H1 (cell line): ENCODE measurements around the gene SLC9A3. TPM values are rescaled to one million over a fixed set of nuclear protein-coding genes. Genes with fewer than 3 reads are reported as not detected.

Experiments used
- CTCF ChIA-PET: fragments of 300-600 bp; sonication (Branson Sonifier 250); formaldehyde crosslinking; loops from one replicate; lab custom pipeline; 2021; ENCODE audit not compliant: partially characterized antibody; lab: Charles Lee
- POLR2A ChIA-PET: fragments of 300-600 bp; sonication (Branson Sonifier 250); formaldehyde crosslinking; loops from one replicate; lab custom pipeline; 2021; ENCODE audit warnings: inconsistent platforms; ENCODE audit not compliant: partially characterized antibody; lab: Charles Lee
- DNase-seq, 2 experiments: peaks; one replicate each; pipeline versions ENCODE4 v3.0.0 to v3.0.0-alpha.2; 2010 to 2022; ENCODE audit warnings: low spot score in 2 of 2, low read depth in 1 of 2, mixed read lengths in 1 of 2
- FAIRE-seq: peaks from 2 replicates; lab custom pipeline; 2011; peaks lifted over from hg19 to GRCh38; lab: Jason Lieb, UNC
- H2AFZ ChIP-seq: 2 replicates; pipeline ENCODE4 v1.8.1; 2012; ENCODE audit warnings: low read length, inconsistent platforms
- H2AK5ac ChIP-seq: 2 replicates; pipeline ENCODE4 v1.6.1; 2013; ENCODE audit warnings: low read depth, low read length
- H2BK120ac ChIP-seq: replicated peaks from 2 replicates; pipeline ENCODE3; 2013; ENCODE audit warnings: low read depth, low read length, inconsistent platforms
- H2BK12ac ChIP-seq: 2 replicates; pipeline ENCODE4 v1.6.1; 2013; ENCODE audit warnings: low read depth, low read length
- H2BK15ac ChIP-seq: 2 replicates; pipeline ENCODE4 v1.6.1; 2013; ENCODE audit warnings: low read length
- H2BK20ac ChIP-seq: 2 replicates; pipeline ENCODE4 v1.6.1; 2013; ENCODE audit warnings: low read length
- H2BK5ac ChIP-seq: 2 replicates; pipeline ENCODE4 v1.6.1; 2013; ENCODE audit warnings: low read depth, low read length
- H3K14ac ChIP-seq: 2 replicates; pipeline ENCODE4 v1.6.1; 2013; ENCODE audit warnings: inconsistent platforms; ENCODE audit not compliant: insufficient read length
- H3K18ac ChIP-seq: 2 replicates; pipeline ENCODE4 v1.6.1; 2013; ENCODE audit warnings: low read length; ENCODE audit errors: extremely low read depth
- H3K23ac ChIP-seq: 2 replicates; pipeline ENCODE4 v1.6.1; 2013; ENCODE audit warnings: inconsistent platforms; ENCODE audit not compliant: insufficient read length
- H3K23me2 ChIP-seq: 2 replicates; pipeline ENCODE4 v1.6.1; 2013; ENCODE audit warnings: low read depth, low read length
- H3K27ac ChIP-seq: 2 replicates; pipeline ENCODE4 v1.6.1; 2011; ENCODE audit warnings: low read depth, low read length, inconsistent platforms
- H3K27me3 ChIP-seq, 4 experiments: replicated peaks in 1 of 4; 1 replicate in 1 of 4; 2 replicates in 3 of 4; pipeline versions ENCODE4 v1.6.1 to v1.8.1; 2011 to 2013; ENCODE audit warnings: low read length in 3 of 4, mild to moderate bottlenecking in 3 of 4, inconsistent platforms in 2 of 4, mixed read lengths in 2 of 4, moderate library complexity in 1 of 4; ENCODE audit not compliant: control insufficient read depth in 3 of 4, insufficient read depth in 3 of 4; ENCODE audit errors: extremely low read depth in 1 of 4
- H3K36me3 ChIP-seq, 4 experiments: 2 replicates each; pipeline versions ENCODE4 v1.6.1 to v1.8.1; 2011 to 2013; ENCODE audit warnings: mild to moderate bottlenecking in 4 of 4, low read length in 3 of 4, moderate library complexity in 2 of 4, control low read depth in 1 of 4, inconsistent platforms in 1 of 4; ENCODE audit not compliant: insufficient read depth in 4 of 4, control insufficient read depth in 2 of 4
- H3K4ac ChIP-seq: replicated peaks from 2 replicates; pipeline ENCODE3; 2013; ENCODE audit warnings: low read length, low read depth, mixed read lengths, inconsistent platforms; ENCODE audit not compliant: insufficient read length
- H3K4me1 ChIP-seq, 4 experiments: replicated peaks in 1 of 4; 1 replicate in 1 of 4; 2 replicates in 3 of 4; pipeline versions ENCODE4 v1.6.1 to v1.8.1; 2011 to 2013; ENCODE audit warnings: low read length in 3 of 4, inconsistent platforms in 2 of 4, mixed read lengths in 1 of 4; ENCODE audit not compliant: insufficient read depth in 4 of 4, control insufficient read depth in 3 of 4
- H3K4me2 ChIP-seq, 2 experiments: 2 replicates each; pipeline versions ENCODE4 v1.6.1 to v1.8.1; 2011 to 2013; ENCODE audit warnings: low read depth in 2 of 2, low read length in 2 of 2, control low read depth in 1 of 2, inconsistent platforms in 1 of 2, mild to moderate bottlenecking in 1 of 2; ENCODE audit not compliant: insufficient read depth in 1 of 2
- H3K4me3 ChIP-seq, 4 experiments: fragments of 200-600, 300-600 bp in 1 of 4; sonication (generic), shearing (Covaris generic), sonication (Bioruptor Twin) in 1 of 4; 2 replicates each; pipeline versions ENCODE4 v1.5.1 to v1.8.1; 2011 to 2016; ENCODE audit warnings: low read length in 4 of 4, low read depth in 3 of 4, control low read depth in 2 of 4, inconsistent platforms in 2 of 4, mild to moderate bottlenecking in 2 of 4, mixed read lengths in 1 of 4, moderate library complexity in 1 of 4; ENCODE audit not compliant: insufficient read depth in 2 of 4; ENCODE audit errors: extremely low read depth in 1 of 4
- H3K56ac ChIP-seq: replicated peaks from 2 replicates; pipeline ENCODE3; 2013; ENCODE audit warnings: low read depth, mild to moderate bottlenecking, mixed read lengths, low read length, inconsistent platforms; ENCODE audit not compliant: insufficient read length
- H3K79me1 ChIP-seq: 2 replicates; pipeline ENCODE4 v1.6.1; 2013; ENCODE audit warnings: low read depth, low read length, control low read depth
- H3K79me2 ChIP-seq, 2 experiments: 2 replicates each; pipeline versions ENCODE4 v1.6.1 to v1.8.1; 2012 to 2013; ENCODE audit warnings: low read length in 2 of 2, mild to moderate bottlenecking in 2 of 2, inconsistent platforms in 1 of 2; ENCODE audit not compliant: insufficient read depth in 2 of 2, control insufficient read depth in 1 of 2
- H3K9ac ChIP-seq, 4 experiments: replicated peaks in 1 of 4; 1 replicate in 1 of 4; 2 replicates in 3 of 4; pipeline versions ENCODE4 v1.6.1 to v1.8.1; 2011 to 2013; ENCODE audit warnings: low read depth in 3 of 4, low read length in 3 of 4, control low read depth in 2 of 4, mild to moderate bottlenecking in 2 of 4, moderate library complexity in 2 of 4, inconsistent platforms in 1 of 4; ENCODE audit errors: extremely low read depth in 1 of 4
- H3K9me3 ChIP-seq, 2 experiments: 2 replicates each; pipeline versions ENCODE4 v1.6.1 to v1.8.1; 2012 to 2013; ENCODE audit warnings: mild to moderate bottlenecking in 2 of 2, moderate library complexity in 2 of 2, control low read depth in 1 of 2, inconsistent platforms in 1 of 2, low read depth in 1 of 2, low read length in 1 of 2, mixed read lengths in 1 of 2; ENCODE audit not compliant: insufficient read depth in 2 of 2
- H4K20me1 ChIP-seq, 2 experiments: replicated peaks in 1 of 2; 2 replicates each; pipeline versions ENCODE3 to v1.8.1; 2011 to 2013; ENCODE audit warnings: inconsistent platforms in 2 of 2, low read length in 2 of 2, mild to moderate bottlenecking in 1 of 2; ENCODE audit not compliant: insufficient read depth in 2 of 2, control insufficient read depth in 1 of 2
- H4K5ac ChIP-seq: 2 replicates; pipeline ENCODE4 v1.6.1; 2013; ENCODE audit warnings: low read length, low read depth, mixed read lengths, inconsistent platforms; ENCODE audit not compliant: insufficient read length
- H4K8ac ChIP-seq: 2 replicates; pipeline ENCODE4 v1.8.0; 2013; ENCODE audit warnings: mild to moderate bottlenecking, moderate library complexity, low read length, inconsistent platforms; ENCODE audit not compliant: insufficient read depth; ENCODE audit errors: extremely low read depth
- H4K91ac ChIP-seq: replicated peaks from 2 replicates; pipeline ENCODE3; 2013; ENCODE audit warnings: low read length, mixed read lengths, inconsistent platforms; ENCODE audit not compliant: insufficient read length
- ASH2L ChIP-seq: fragments of 200-600, 300-600 bp; sonication (generic); IDR thresholded peaks from one replicate; pipeline ENCODE4 v1.7.1; 2017; ENCODE audit warnings: low read length
- BACH1 ChIP-seq: IDR thresholded peaks from 2 replicates; pipeline ENCODE4 v1.6.1; 2012; ENCODE audit warnings: low read length, improper control_type of control experiment
- BRCA1 ChIP-seq: IDR thresholded peaks from 2 replicates; pipeline ENCODE4 v1.6.1; 2012; ENCODE audit warnings: low read depth, low read length, improper control_type of control experiment
- CBX8 ChIP-seq: fragments of 300-800, 300-1000 bp; sonication (generic); IDR thresholded peaks from 2 replicates; pipeline ENCODE4 v1.7.1; 2016; ENCODE audit warnings: low read depth, low read length, borderline replicate concordance
- CTBP2 ChIP-seq: IDR thresholded peaks from 2 replicates; pipeline ENCODE4 v1.7.0; 2011; ENCODE audit warnings: borderline replicate concordance, mild to moderate bottlenecking, moderate library complexity, mixed read lengths, low read length; ENCODE audit not compliant: insufficient read depth, insufficient read length
- NANOG ChIP-seq: IDR thresholded peaks from 2 replicates; pipeline ENCODE4 v1.6.1; 2011; ENCODE audit warnings: low read length, low read depth, mild to moderate bottlenecking, inconsistent platforms; ENCODE audit not compliant: insufficient read depth, poor library complexity, severe bottlenecking
- PHF8 ChIP-seq: fragments of 200-600 bp; sonication (generic); conservative IDR thresholded peaks from 2 replicates; pipeline ENCODE4 v1.7.1; 2012; ENCODE audit warnings: low read depth, mild to moderate bottlenecking, inconsistent platforms, low read length, moderate library complexity
- POLR2AphosphoS5 ChIP-seq: IDR thresholded peaks from 2 replicates; pipeline ENCODE4 v1.6.1; 2011; ENCODE audit warnings: low read depth, low read length
- SIN3A ChIP-seq, 2 experiments: IDR thresholded peaks in 1 of 2; conservative IDR thresholded peaks in 1 of 2; 2 replicates each; pipeline ENCODE4 v1.6.1; 2011 to 2012; ENCODE audit warnings: low read length in 2 of 2, improper control_type of control experiment in 1 of 2, low read depth in 1 of 2, mild to moderate bottlenecking in 1 of 2
- SIRT6 ChIP-seq: IDR thresholded peaks from one replicate; pipeline ENCODE4 v1.7.1; 2012; ENCODE audit warnings: low read length, inconsistent platforms
- SP2 ChIP-seq: IDR thresholded peaks from 2 replicates; pipeline ENCODE4 v1.6.1; 2012; ENCODE audit warnings: mild to moderate bottlenecking, low read length, inconsistent platforms
- TCF12 ChIP-seq: IDR thresholded peaks from 2 replicates; pipeline ENCODE4 v1.6.1; 2011; ENCODE audit warnings: low read depth, mild to moderate bottlenecking, low read length
- ZNF274 ChIP-seq: IDR thresholded peaks from 2 replicates; pipeline ENCODE4 v1.7.0; 2012; ENCODE audit warnings: low read length, borderline replicate concordance; ENCODE audit errors: extremely low read depth
- WGBS, 2 experiments: shearing (Covaris generic) in 1 of 2; methylation state at CpG; one replicate each; pipeline versions ENCODE4 v1.1.6 to v1.1.7; 2013 to 2015; ENCODE audit warnings: low lambda C conversion rate in 2 of 2, mixed read lengths in 2 of 2, inconsistent platforms in 1 of 2, low coverage in 1 of 2, missing lambda C conversion rate in 1 of 2; ENCODE audit not compliant: insufficient replicate concordance in 2 of 2, insufficient coverage in 1 of 2, insufficient read length in 1 of 2; ENCODE audit errors: extremely low coverage in 1 of 2, missing lambda C conversion rate in 1 of 2; 5-methylcytosine and 5-hydroxymethylcytosine counted together
- polyA plus RNA-seq, 7 experiments: library from polyadenylated mRNA; depleted of rRNA in 3 of 7; stranded (reverse) in 5 of 7; unstranded in 2 of 7; fragments of >200 nt in 5 of 7; fragments of 200-250 nt in 2 of 7; gene quantifications; 1 replicate in 5 of 7; 2 replicates in 1 of 7; 4 replicates in 1 of 7; pipeline versions ENCODE4 v1.2.1 to v1.2.3, GENCODE V29; 2011 to 2013; ENCODE audit warnings: missing spikeins in 2 of 7, mixed read lengths in 2 of 7
- total RNA-seq: library from RNA; stranded (reverse); fragmentation: NEBNext Ultra II Directional; extraction: Animal tissue kit (Norgen Biotek cat#: 25700); gene quantifications from 2 replicates; pipeline ENCODE4 v1.2.1, GENCODE V29; 2021
- TF ChIP-seq, protein P1 (sequence below): IDR thresholded peaks from 2 replicates; pipeline ENCODE4 v1.6.1; 2011; ENCODE audit warnings: low read depth, mild to moderate bottlenecking, low read length; ENCODE audit not compliant: insufficient read depth

SLC9A3 gene
- total and polyA plus RNA-seq, 2 of the 8 experiments (the other 6 are each of a cell fraction or from before 2014, with no cell fraction given): 0.95 to 1.0 TPM

- Histone ChIP-seq H2AFZ (no peak overlapping the region), H4K8ac (no peak overlapping the region), H3K56ac (no peak overlapping the region), H3K79me2 (no peaks in the 10 kb centered on the region), H2BK12ac (0 out of 2 replicates have a peak overlapping the region, but pooled peaks have one; percentile 50), H2BK120ac (no peak overlapping the region), H4K20me1 (no peaks in the 10 kb centered on the region), H2BK20ac (no peak overlapping the region), H4K91ac (no peak overlapping the region), H3K4me1 (peaks cover 0 to 10% (median under 1%) of the 10 kb centered on the region in 4 experiments; a peak in 2 of 7 replicates), H3K4me2 (no peak overlapping the region), H3K9ac (no peak overlapping the region), H3K36me3 (no peaks in the 10 kb centered on the region), H3K27me3 (peaks cover 0 to 19% (median 8%) of the 10 kb centered on the region in 4 experiments; a peak in 6 of 7 replicates), H3K23ac (no peak overlapping the region), H3K14ac (no peak overlapping the region), H3K23me2 (no peaks in the 10 kb centered on the region), H2AK5ac (no peak overlapping the region), H3K18ac (no peak overlapping the region), H3K27ac (no peak overlapping the region), H3K4ac (no peak overlapping the region), H3K79me1 (no peaks in the 10 kb centered on the region), H3K4me3 (no peak overlapping the region), H3K9me3 (no peaks in the 10 kb centered on the region), H2BK5ac (no peak overlapping the region), H2BK15ac (no peak overlapping the region), H4K5ac (no peak overlapping the region)
- DNase-seq: no peak
- ChIA-PET POLR2A (no interaction called here), CTCF (interaction anchor here (0.7 kb wide), 1 partner anchor 192 kb away, joined by 3 read pairs; no protein-coding TSS in a partner anchor)
- WGBS, 2 experiments: 81% methylated on average over 6 of the region's 10 CpGs; no CpG with 5 or more reads in 1 of the 2 experiments
- FAIRE-seq: no peak
- TF ChIP-seq CBX8 (no peak), NANOG (no peak), POLR2AphosphoS5 (no peak), SIRT6 (no peak), SP2 (no peak), BRCA1 (no peak), BACH1 (no peak), SIN3A (conservative IDR thresholded peaks at IDR 0.05 in 1 of 2, IDR thresholded peaks at IDR 0.05 in 1 of 2; ENCODE audit: low read depth in 1 of 2, low read length in 2 of 2) (no peak), PHF8 (no peak), ZNF274 (no peak), CTBP2 (no peak), ASH2L (no peak), TCF12 (no peak)
- TF ChIP-seq, protein P1, sequence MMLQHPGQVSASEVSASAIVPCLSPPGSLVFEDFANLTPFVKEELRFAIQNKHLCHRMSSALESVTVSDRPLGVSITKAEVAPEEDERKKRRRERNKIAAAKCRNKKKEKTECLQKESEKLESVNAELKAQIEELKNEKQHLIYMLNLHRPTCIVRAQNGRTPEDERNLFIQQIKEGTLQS: no peak
Observed at GRCh38 chr5:500491-500890, 23.8 kb downstream of the SLC9A3 start.
